Endothelial cell of umbilical vein (primary cell): ENCODE data around the gene DOK1. TPM values are rescaled to one million over a fixed set of nuclear protein-coding genes. Genes with fewer than 3 reads are reported as not detected.

Experiments used
- BruUV-seq: library from RNA; stranded (reverse); fragments of 400-500 nt; replicated peaks from 2 replicates; lab custom pipeline; 2021; lab: Mats Ljungman, UMichigan
- CTCF ChIA-PET: fragments of 300-600, 350-600 bp; sonication (Branson Sonifier 250); formaldehyde crosslinking; loops from one replicate; lab custom pipeline; 2021; ENCODE audit warnings: antibody characterized with exemption, inconsistent platforms; lab: Charles Lee
- POLR2A ChIA-PET: fragments of 300-600, 350-600 bp; sonication (Branson Sonifier 250); formaldehyde crosslinking; loops from one replicate; lab custom pipeline; 2021; ENCODE audit warnings: antibody characterized with exemption, inconsistent platforms; lab: Charles Lee
- DNase-seq: peaks from one replicate; pipeline ENCODE4 v3.0.0-alpha.2; 2011; ENCODE audit warnings: low read depth, low spot score
- FAIRE-seq: peaks from 2 replicates; lab custom pipeline; 2011; peaks lifted over from hg19 to GRCh38; lab: Jason Lieb, UNC
- H2AFZ ChIP-seq: 2 replicates; pipeline ENCODE4 v1.6.0; 2012; ENCODE audit warnings: low read depth, low read length, control low read depth, inconsistent platforms
- H3K27ac ChIP-seq: 2 replicates; pipeline ENCODE4 v1.5.1; 2011; ENCODE audit warnings: low read depth, mild to moderate bottlenecking, control low read depth, low read length, moderate library complexity; ENCODE audit not compliant: insufficient read depth
- H3K27me3 ChIP-seq, 2 experiments: 2 replicates each; pipeline versions ENCODE4 v1.6.0 to v1.6.1; 2011; ENCODE audit warnings: low read length in 2 of 2, mixed read lengths in 1 of 2; ENCODE audit not compliant: control insufficient read depth in 2 of 2, insufficient read depth in 2 of 2
- H3K36me3 ChIP-seq, 2 experiments: 2 replicates in 1 of 2; 3 replicates in 1 of 2; pipeline ENCODE4 v1.5.1; 2011; ENCODE audit warnings: low read length in 2 of 2, mild to moderate bottlenecking in 1 of 2, moderate library complexity in 1 of 2; ENCODE audit not compliant: control insufficient read depth in 2 of 2, insufficient read depth in 2 of 2; ENCODE audit errors: extremely low read depth in 1 of 2
- H3K4me1 ChIP-seq: 3 replicates; pipeline ENCODE4 v1.5.1; 2011; ENCODE audit warnings: mild to moderate bottlenecking, low read length; ENCODE audit not compliant: control insufficient read depth, insufficient read depth; ENCODE audit errors: extremely low read depth
- H3K4me2 ChIP-seq: 2 replicates; pipeline ENCODE4 v1.6.1; 2011; ENCODE audit warnings: low read length, control low read depth, mixed read lengths; ENCODE audit not compliant: insufficient read depth
- H3K4me3 ChIP-seq, 3 experiments: fragments of 200-600 bp in 1 of 3; sonication (generic), shearing (Covaris generic) in 1 of 3; replicated peaks in 1 of 3; 2 replicates each; pipeline ENCODE4 v1.5.1; 2011 to 2016; ENCODE audit warnings: control low read depth in 3 of 3, low read length in 3 of 3, mild to moderate bottlenecking in 2 of 3, inconsistent platforms in 1 of 3, low read depth in 1 of 3, moderate library complexity in 1 of 3; ENCODE audit not compliant: insufficient read depth in 1 of 3
- H3K79me2 ChIP-seq: 2 replicates; pipeline ENCODE4 v1.6.0; 2012; ENCODE audit warnings: low read length, inconsistent platforms; ENCODE audit not compliant: control insufficient read depth, insufficient read depth
- H3K9ac ChIP-seq: replicated peaks from 2 replicates; pipeline ENCODE3; 2011; ENCODE audit warnings: low read length, control low read depth; ENCODE audit not compliant: insufficient read depth; ENCODE audit errors: extremely low read depth
- H3K9me1 ChIP-seq: replicated peaks from 3 replicates; pipeline ENCODE4 v1.6.0; 2011; ENCODE audit warnings: mild to moderate bottlenecking, low read length; ENCODE audit not compliant: control insufficient read depth, insufficient read depth; ENCODE audit errors: extremely low read depth
- H3K9me3 ChIP-seq: replicated peaks from 2 replicates; pipeline ENCODE4 v1.5.1; 2012; ENCODE audit warnings: low read length, inconsistent platforms; ENCODE audit not compliant: control insufficient read depth, insufficient read depth
- H4K20me1 ChIP-seq: replicated peaks from 2 replicates; pipeline ENCODE3; 2011; ENCODE audit warnings: mild to moderate bottlenecking, low read length; ENCODE audit not compliant: control insufficient read depth, insufficient read depth; ENCODE audit errors: extremely low read depth
- EZH2 ChIP-seq: IDR thresholded peaks from 2 replicates; pipeline ENCODE4 v1.6.1; 2012; ENCODE audit warnings: borderline replicate concordance, low read depth, mild to moderate bottlenecking, moderate library complexity, low read length, inconsistent platforms; ENCODE audit not compliant: severe bottlenecking
- FOS ChIP-seq: IDR thresholded peaks from 2 replicates; pipeline ENCODE4 v1.6.1; 2011; ENCODE audit warnings: mild to moderate bottlenecking, low read length, moderate library complexity, borderline replicate concordance; ENCODE audit not compliant: insufficient read depth
- GATA2 ChIP-seq: IDR thresholded peaks from 2 replicates; pipeline ENCODE4 v1.7.0; 2011; ENCODE audit warnings: low read depth, mild to moderate bottlenecking, moderate library complexity, mixed read lengths, low read length; ENCODE audit not compliant: insufficient read length, insufficient read depth
- MAX ChIP-seq: IDR thresholded peaks from 2 replicates; pipeline ENCODE4 v1.6.1; 2011; ENCODE audit not compliant: insufficient read depth, insufficient read length
- MYC ChIP-seq: IDR thresholded peaks from one replicate; pipeline ENCODE4 v1.6.1; 2011; ENCODE audit warnings: mild to moderate bottlenecking, low read depth, low read length
- POLR2A ChIP-seq: IDR thresholded peaks from 2 replicates; pipeline ENCODE4 v1.6.1; 2012; ENCODE audit warnings: low read depth, mild to moderate bottlenecking, control low read depth, low read length
- POLR2AphosphoS5 ChIP-seq: IDR thresholded peaks from 2 replicates; pipeline ENCODE4 v1.6.1; 2012; ENCODE audit warnings: low read depth, mild to moderate bottlenecking, control low read depth, low read length, moderate library complexity; ENCODE audit not compliant: insufficient read depth
- dilution Hi-C: fragments of 300-500 bp; cut with MboI; formaldehyde crosslinking; loops from one replicate; pipeline ENCODE4 v1.15.0; 2019; ENCODE audit warnings: low sequenced_read_pairs; ENCODE audit not compliant: extremely low pct_ligation_motif_present
- intact Hi-C: fragments of 100-400 bp; cut with micrococcal nuclease; formaldehyde crosslinking; loops from one replicate; pipeline ENCODE4 v1.10.0; 2022
- polyA plus RNA-seq, 4 experiments: library from polyadenylated mRNA; depleted of rRNA in 3 of 4; stranded (reverse) in 3 of 4; unstranded in 1 of 4; fragments of >200 nt; gene quantifications; 2 replicates each; pipeline versions ENCODE4 v1.2.1 to v1.2.3, GENCODE V29; 2011 to 2012; ENCODE audit warnings: missing spikeins in 1 of 4
- total RNA-seq: library from RNA; stranded (reverse); gene quantifications from 2 replicates; pipeline ENCODE4 v1.2.3, GENCODE V29; 2021
- TF ChIP-seq, protein P1 (sequence below), 2 donors: IDR thresholded peaks; 1 replicate in 1 of 2; 2 replicates in 1 of 2; pipeline ENCODE4 v1.5.1; 2011; ENCODE audit warnings: low read length in 2 of 2, mild to moderate bottlenecking in 2 of 2, moderate library complexity in 2 of 2, control low read depth in 1 of 2, inconsistent platforms in 1 of 2, low read depth in 1 of 2; ENCODE audit not compliant: insufficient read depth in 1 of 2; ENCODE audit errors: extremely low read depth in 1 of 2

DOK1 gene
- total and polyA plus RNA-seq, 2 donors (not counting 3 experiments of a cell fraction or from before 2014, with no cell fraction given): 10.4 to 12.7 TPM

- Histone ChIP-seq H3K9me1 (no peaks in the 10 kb centered on the region), H3K36me3 (no peaks in the 10 kb centered on the region), H3K4me3 (no peak overlapping the region), H3K79me2 (no peaks in the 10 kb centered on the region), H3K9ac (no peak overlapping the region), H3K9me3 (no peaks in the 10 kb centered on the region), H3K27ac (no peak overlapping the region), H3K4me1 (peaks cover 7% of the 10 kb centered on the region), H4K20me1 (no peaks in the 10 kb centered on the region), H3K27me3 (peaks cover 2 to 3% of the 10 kb centered on the region in 2 experiments), H2AFZ (no peak overlapping the region), H3K4me2 (no peak overlapping the region)
- ChIA-PET POLR2A (no interaction called here), CTCF (interaction anchor here (0.9 to 1.3 kb wide), 2 partner anchors 8 to 11 kb away, joined by 3 to 5 read pairs; no protein-coding TSS in a partner anchor)
- TF ChIP-seq EZH2: no peak
- no peak for TF ChIP-seq FOS
- TF ChIP-seq POLR2AphosphoS5: no peak
- no peak for TF ChIP-seq POLR2A
- TF ChIP-seq MAX: no peak
- TF ChIP-seq GATA2: no peak
- no peak for TF ChIP-seq MYC
- BruUV-seq: no TSS peak
- dilution Hi-C loops (no loop called here), intact Hi-C loops (no loop called here)
- DNase-seq (no peak), FAIRE-seq (no peak)
Observed at GRCh38 chr2:74576211-74576862, 21.8 kb downstream of the DOK1 start.

DNA sequence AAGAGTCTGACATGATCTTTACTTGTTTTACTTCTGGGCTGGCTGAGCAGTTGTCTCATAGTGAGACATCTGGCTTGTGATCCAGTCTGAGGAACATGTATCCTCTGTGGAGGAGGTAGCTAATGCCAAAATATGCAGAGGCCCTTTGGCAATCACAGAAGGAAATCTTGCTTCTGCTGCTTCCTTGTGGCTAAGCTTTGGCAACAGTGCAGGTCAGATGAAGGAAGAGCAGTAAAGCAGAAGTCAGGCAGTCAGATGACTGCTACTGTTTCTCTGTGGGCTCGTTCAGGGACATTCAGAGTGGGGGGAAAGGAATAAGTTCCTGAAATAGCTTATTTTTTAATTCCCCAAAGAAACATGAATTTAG, 22.3 kb downstream of the DOK1 start:
- Histone ChIP-seq H2AFZ (no peak overlapping the region), H3K27me3 (peaks cover 3 to 4% of the 10 kb centered on the region in 2 experiments), H3K36me3 (no peaks in the 10 kb centered on the region), H3K4me3 (no peak overlapping the region), H3K4me2 (no peak overlapping the region), H3K27ac (no peak overlapping the region), H3K9ac (no peak overlapping the region), H3K4me1 (peaks cover 7% of the 10 kb centered on the region), H4K20me1 (no peaks in the 10 kb centered on the region), H3K79me2 (no peaks in the 10 kb centered on the region), H3K9me3 (no peaks in the 10 kb centered on the region), H3K9me1 (no peaks in the 10 kb centered on the region)
- dilution Hi-C loops (no loop called here), intact Hi-C loops (no loop called here)
- ChIA-PET CTCF (interaction anchor here (0.9 to 1.3 kb wide), 2 partner anchors 8 to 11 kb away, joined by 3 to 5 read pairs; no protein-coding TSS in a partner anchor), POLR2A (no interaction called here)
- no peak for TF ChIP-seq MAX
- TF ChIP-seq GATA2: no peak
- TF ChIP-seq EZH2: no peak
- no peak for TF ChIP-seq MYC
- no peak for TF ChIP-seq POLR2AphosphoS5
- TF ChIP-seq, protein P1, sequence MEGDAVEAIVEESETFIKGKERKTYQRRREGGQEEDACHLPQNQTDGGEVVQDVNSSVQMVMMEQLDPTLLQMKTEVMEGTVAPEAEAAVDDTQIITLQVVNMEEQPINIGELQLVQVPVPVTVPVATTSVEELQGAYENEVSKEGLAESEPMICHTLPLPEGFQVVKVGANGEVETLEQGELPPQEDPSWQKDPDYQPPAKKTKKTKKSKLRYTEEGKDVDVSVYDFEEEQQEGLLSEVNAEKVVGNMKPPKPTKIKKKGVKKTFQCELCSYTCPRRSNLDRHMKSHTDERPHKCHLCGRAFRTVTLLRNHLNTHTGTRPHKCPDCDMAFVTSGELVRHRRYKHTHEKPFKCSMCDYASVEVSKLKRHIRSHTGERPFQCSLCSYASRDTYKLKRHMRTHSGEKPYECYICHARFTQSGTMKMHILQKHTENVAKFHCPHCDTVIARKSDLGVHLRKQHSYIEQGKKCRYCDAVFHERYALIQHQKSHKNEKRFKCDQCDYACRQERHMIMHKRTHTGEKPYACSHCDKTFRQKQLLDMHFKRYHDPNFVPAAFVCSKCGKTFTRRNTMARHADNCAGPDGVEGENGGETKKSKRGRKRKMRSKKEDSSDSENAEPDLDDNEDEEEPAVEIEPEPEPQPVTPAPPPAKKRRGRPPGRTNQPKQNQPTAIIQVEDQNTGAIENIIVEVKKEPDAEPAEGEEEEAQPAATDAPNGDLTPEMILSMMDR (IDR thresholded peaks at IDR 0.05; ENCODE audit: extremely low read depth in 1 of 2, insufficient read depth in 1 of 2, low read depth in 1 of 2, low read length in 2 of 2): no peak
- DNase-seq (no peak), FAIRE-seq (no peak)
- BruUV-seq: no TSS peak
